ENCODE measurements around the gene RCOR3.

RCOR3 gene

GRCh38 chr1:211326140-211326527, 67.0 kb downstream of the RCOR3 start:
- TF ChIP-seq CTCF (IDR thresholded peaks at IDR 0.05; ENCODE audit: control insufficient read depth, insufficient read depth, low read depth, low read length, missing control alignments): no peak
- DNase-seq (ENCODE audit: low read depth): no peak
- peak overlapping the region; percentile 84 for H3K4me3 ChIP-seq (ENCODE audit: control insufficient read depth, low read depth, low read length)

GRCh38 chr1:211326528-211327345, 67.6 kb downstream of the RCOR3 start, which contains the start of gene TRAF5:
Gene TRAF5 (plus strand): TSS chr1:211326833. CDS start chr1:211353240, 26,407 bp downstream.
- H3K4me3 ChIP-seq (ENCODE audit: control insufficient read depth, low read depth, low read length): peak within 1 kb of the TSS; percentile 84
- DNase-seq (ENCODE audit: low read depth): no peak
- no peak for TF ChIP-seq CTCF (IDR thresholded peaks at IDR 0.05; ENCODE audit: control insufficient read depth, insufficient read depth, low read depth, low read length, missing control alignments)

- no peak for DNase-seq (ENCODE audit: low read depth)
- peak overlapping the region; percentile 84 for H3K4me3 ChIP-seq (ENCODE audit: control insufficient read depth, low read depth, low read length)
- no peak for TF ChIP-seq CTCF (IDR thresholded peaks at IDR 0.05; ENCODE audit: control insufficient read depth, insufficient read depth, low read depth, low read length, missing control alignments)
These were observed 68.3 kb downstream of the RCOR3 start for GRCh38 chr1:211327346-211327921.

- no peak for DNase-seq (ENCODE audit: low read depth)
- peak overlapping the region; percentile 84 for H3K4me3 ChIP-seq (ENCODE audit: control insufficient read depth, low read depth, low read length)
- no peak for TF ChIP-seq CTCF (IDR thresholded peaks at IDR 0.05; ENCODE audit: control insufficient read depth, insufficient read depth, low read depth, low read length, missing control alignments)
These were observed 69.0 kb downstream of the RCOR3 start for GRCh38 chr1:211328084-211328694.

- DNase-seq (ENCODE audit: low read depth): no peak
- no peak overlapping the region for H3K4me3 ChIP-seq (ENCODE audit: control insufficient read depth, low read depth, low read length)
These were observed 69.8 kb downstream of the RCOR3 start for GRCh38 chr1:211328866-211329475.

More at GRCh38 chr1:211328866-211329475, 69.8 kb downstream of the RCOR3 start:
- no peak for TF ChIP-seq CTCF (IDR thresholded peaks at IDR 0.05; ENCODE audit: control insufficient read depth, insufficient read depth, low read depth, low read length, missing control alignments)

Measured in AG09309 (cell line).